Neural cell (in vitro differentiated cells): ENCODE data around the gene PCDH9. TPM values are rescaled to one million over a fixed set of nuclear protein-coding genes. Genes with fewer than 3 reads are reported as not detected.

Experiments used
- H2AFZ ChIP-seq: fragments of 200-600, 300-800 bp; sonication (generic), shearing (Covaris generic); 2 replicates; pipeline ENCODE4 v1.6.0; 2014; ENCODE audit warnings: low read depth, mild to moderate bottlenecking, antibody characterized with exemption, low read length, moderate library complexity
- H3F3A ChIP-seq: fragments of 200-600 bp; shearing (Covaris generic); 2 replicates; pipeline ENCODE4 v1.6.1; 2016; ENCODE audit warnings: mild to moderate bottlenecking, moderate library complexity, mixed read lengths, antibody characterized with exemption, low read length; ENCODE audit not compliant: insufficient read depth, poor library complexity, severe bottlenecking
- H3K27ac ChIP-seq: fragments of 200-600, 300-800 bp; sonication (generic), shearing (Covaris generic); 2 replicates; pipeline ENCODE4 v1.5.1; 2014; ENCODE audit warnings: mild to moderate bottlenecking, low read length, moderate library complexity
- H3K27me3 ChIP-seq: fragments of 300-800, 200-600 bp; sonication (generic), shearing (Covaris generic); 2 replicates; pipeline ENCODE4 v1.6.0; 2014; ENCODE audit warnings: mild to moderate bottlenecking, low read depth, low read length, moderate library complexity; ENCODE audit not compliant: insufficient read depth
- H3K36me3 ChIP-seq: fragments of 300-800, 200-600 bp; sonication (generic), shearing (Covaris generic); 2 replicates; pipeline ENCODE4 v1.5.1; 2014; ENCODE audit warnings: mild to moderate bottlenecking, antibody characterized with exemption, low read length, moderate library complexity; ENCODE audit not compliant: insufficient read depth
- H3K4me2 ChIP-seq: fragments of 300-800, 200-600 bp; sonication (generic), shearing (Covaris generic); 2 replicates; pipeline ENCODE4 v1.6.0; 2014; ENCODE audit warnings: mild to moderate bottlenecking, low read length
- H3K4me3 ChIP-seq: fragments of 300-800, 200-600 bp; sonication (generic), shearing (Covaris generic); 2 replicates; pipeline ENCODE4 v1.5.1; 2014; ENCODE audit warnings: mild to moderate bottlenecking, low read length, moderate library complexity
- H3K79me2 ChIP-seq: fragments of 200-600 bp; shearing (Covaris generic); replicated peaks from 2 replicates; pipeline ENCODE4 v1.6.0; 2014; ENCODE audit warnings: mild to moderate bottlenecking, low read length, moderate library complexity; ENCODE audit not compliant: insufficient read depth
- H3K9ac ChIP-seq: fragments of 300-800, 200-600 bp; sonication (generic), shearing (Covaris generic); 2 replicates; pipeline ENCODE4 v1.6.1; 2016; ENCODE audit warnings: mild to moderate bottlenecking, low read length, mixed read lengths
- H3K9me2 ChIP-seq: fragments of 200-600 bp; shearing (Covaris generic); 2 replicates; pipeline ENCODE4 v1.6.1; 2016; ENCODE audit warnings: mild to moderate bottlenecking, low read length, mixed read lengths; ENCODE audit not compliant: insufficient read depth
- H3K9me3 ChIP-seq: fragments of 200-600, 300-800 bp; sonication (generic), shearing (Covaris generic); 2 replicates; pipeline ENCODE4 v1.6.1; 2016; ENCODE audit warnings: mild to moderate bottlenecking, mixed run types, low read length, moderate library complexity, mixed read lengths
- H4K20me1 ChIP-seq: fragments of 200-600 bp; shearing (Covaris generic); 2 replicates; pipeline ENCODE4 v1.6.1; 2016; ENCODE audit warnings: mild to moderate bottlenecking, mixed run types; ENCODE audit not compliant: insufficient read depth
- EZH2 ChIP-seq: fragments of 200-600, 300-800 bp; shearing (Covaris generic), sonication (generic); IDR thresholded peaks from 2 replicates; pipeline ENCODE4 v1.6.1; 2014; ENCODE audit warnings: antibody characterized with exemption, low read length, borderline replicate concordance, mild to moderate bottlenecking; ENCODE audit not compliant: insufficient read depth, poor library complexity, severe bottlenecking
- MXI1 ChIP-seq: fragments of 450-650 bp; conservative IDR thresholded peaks from 2 replicates; pipeline ENCODE4 v1.6.1; 2014; ENCODE audit warnings: antibody characterized with exemption, mild to moderate bottlenecking; ENCODE audit not compliant: poor library complexity, severe bottlenecking
- POLR2AphosphoS5 ChIP-seq: IDR thresholded peaks from 2 replicates; pipeline ENCODE4 v1.6.1; 2012
- RAD21 ChIP-seq: fragments of 450-650 bp; conservative IDR thresholded peaks from 2 replicates; pipeline ENCODE4 v1.6.1; 2014; ENCODE audit warnings: antibody characterized with exemption, mild to moderate bottlenecking, moderate library complexity
- REST ChIP-seq: IDR thresholded peaks from 2 replicates; pipeline ENCODE4 v1.6.1; 2012; ENCODE audit warnings: borderline replicate concordance
- TAF1 ChIP-seq: IDR thresholded peaks from 2 replicates; pipeline ENCODE4 v1.6.1; 2012; ENCODE audit warnings: low read depth
- polyA plus RNA-seq: library from polyadenylated mRNA; depleted of rRNA; stranded (reverse); fragments of >200 nt; gene quantifications from 2 replicates; pipeline ENCODE4 v1.2.3, GENCODE V29; 2014
- TF ChIP-seq, protein P1 (sequence below): fragments of 450-650 bp; IDR thresholded peaks from 2 replicates; pipeline ENCODE4 v1.5.1; 2014; ENCODE audit warnings: antibody characterized with exemption, mild to moderate bottlenecking, moderate library complexity; ENCODE audit not compliant: poor library complexity, severe bottlenecking

The PCDH9 gene
- polyA plus RNA-seq, 1 donor from 2014 or later, result 4.6 TPM

DNA sequence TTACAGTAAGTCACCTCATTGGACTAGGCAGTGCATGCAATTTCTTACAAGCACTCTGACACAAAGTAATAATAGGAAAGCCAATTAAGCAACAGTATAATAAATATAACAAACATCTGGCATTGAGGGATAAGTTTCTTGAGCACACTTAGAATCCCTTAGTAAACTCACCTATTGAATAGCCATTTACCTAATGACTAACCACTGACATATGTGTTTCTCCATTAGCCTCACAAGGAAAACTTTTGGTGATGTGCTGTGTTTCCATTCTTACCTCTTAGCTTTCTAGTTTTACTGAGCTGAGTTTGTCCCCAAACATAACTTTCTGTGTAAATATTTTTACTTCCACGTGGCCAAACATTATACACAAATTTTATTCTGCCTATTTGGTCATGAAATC is 47.4 kb upstream of the PCDH9 start:
- TF ChIP-seq EZH2, result no peak
- TF ChIP-seq REST, result no peak
- TF ChIP-seq, protein P1, sequence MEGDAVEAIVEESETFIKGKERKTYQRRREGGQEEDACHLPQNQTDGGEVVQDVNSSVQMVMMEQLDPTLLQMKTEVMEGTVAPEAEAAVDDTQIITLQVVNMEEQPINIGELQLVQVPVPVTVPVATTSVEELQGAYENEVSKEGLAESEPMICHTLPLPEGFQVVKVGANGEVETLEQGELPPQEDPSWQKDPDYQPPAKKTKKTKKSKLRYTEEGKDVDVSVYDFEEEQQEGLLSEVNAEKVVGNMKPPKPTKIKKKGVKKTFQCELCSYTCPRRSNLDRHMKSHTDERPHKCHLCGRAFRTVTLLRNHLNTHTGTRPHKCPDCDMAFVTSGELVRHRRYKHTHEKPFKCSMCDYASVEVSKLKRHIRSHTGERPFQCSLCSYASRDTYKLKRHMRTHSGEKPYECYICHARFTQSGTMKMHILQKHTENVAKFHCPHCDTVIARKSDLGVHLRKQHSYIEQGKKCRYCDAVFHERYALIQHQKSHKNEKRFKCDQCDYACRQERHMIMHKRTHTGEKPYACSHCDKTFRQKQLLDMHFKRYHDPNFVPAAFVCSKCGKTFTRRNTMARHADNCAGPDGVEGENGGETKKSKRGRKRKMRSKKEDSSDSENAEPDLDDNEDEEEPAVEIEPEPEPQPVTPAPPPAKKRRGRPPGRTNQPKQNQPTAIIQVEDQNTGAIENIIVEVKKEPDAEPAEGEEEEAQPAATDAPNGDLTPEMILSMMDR, result no peak
- TF ChIP-seq POLR2AphosphoS5, result no peak
- TF ChIP-seq RAD21, result no peak
- TF ChIP-seq MXI1, result no peak
- no peak for TF ChIP-seq TAF1
- no peaks in the 10 kb centered on the region for H3K79me2 ChIP-seq
- no peak overlapping the region for H3K4me2 ChIP-seq

GRCh38 chr13:67275351-67275960 is 45.3 kb upstream of the PCDH9 start:
- Histone ChIP-seq H3K4me2 (no peak overlapping the region), H3F3A (no peaks in the 10 kb centered on the region), H2AFZ (no peak overlapping the region), H3K9me2 (no peaks in the 10 kb centered on the region), H3K4me3 (no peak overlapping the region), H3K9ac (no peak overlapping the region), H3K36me3 (no peaks in the 10 kb centered on the region), H3K9me3 (no peaks in the 10 kb centered on the region), H3K27ac (no peak overlapping the region), H4K20me1 (no peaks in the 10 kb centered on the region), H3K79me2 (no peaks in the 10 kb centered on the region), H3K27me3 (no peaks in the 10 kb centered on the region)
- TF ChIP-seq, protein P1, result no peak
- TF ChIP-seq EZH2, result no peak

More for the DNA sequence above, 47.4 kb upstream of the PCDH9 start:
- Histone ChIP-seq H3K4me3 (no peak overlapping the region), H2AFZ (no peak overlapping the region), H3F3A (no peaks in the 10 kb centered on the region), H3K9ac (no peak overlapping the region), H4K20me1 (no peaks in the 10 kb centered on the region), H3K9me2 (no peaks in the 10 kb centered on the region), H3K27ac (no peak overlapping the region), H3K9me3 (no peaks in the 10 kb centered on the region), H3K36me3 (no peaks in the 10 kb centered on the region), H3K27me3 (no peaks in the 10 kb centered on the region)
